Measurements from ENCODE around the gene TOR3A. TPM values are rescaled to one million over a fixed set of nuclear protein-coding genes. Genes with fewer than 3 reads are reported as not detected.

TOR3A gene
- total RNA-seq, 2 experiments from 2014 or later, result 28.8 to 30.3 TPM

DNA sequence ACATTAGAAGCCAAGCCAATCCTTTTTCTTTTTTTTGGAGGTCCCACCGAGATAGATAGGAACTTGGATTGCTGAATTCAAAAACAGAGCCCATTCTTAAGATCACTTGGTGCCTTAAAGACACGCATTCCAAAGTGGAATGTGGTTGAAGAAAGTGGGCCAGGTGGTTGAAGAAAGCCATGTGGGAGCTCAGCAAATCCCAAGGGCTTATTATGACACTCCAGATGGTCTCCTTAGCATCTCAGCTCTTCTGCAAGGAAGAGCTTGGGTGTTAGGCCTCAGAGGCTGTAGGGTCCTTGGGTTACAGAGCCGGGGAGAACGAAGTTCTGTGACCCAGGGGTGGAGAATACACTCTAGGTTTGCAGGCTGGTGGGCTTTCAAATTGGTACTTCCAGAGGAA, 13.5 kb downstream of the TOR3A start:
- Mint-ChIP-seq H3K36me3 (ENCODE audit: low read depth) (peaks cover 21% of the 10 kb centered on the region), H3K27ac (no peak overlapping the region), H3K9me3 (no peaks in the 10 kb centered on the region), H3K4me3 (no peak overlapping the region), H3K4me1 (ENCODE audit: low read depth) (no peaks in the 10 kb centered on the region), H3K27me3 (no peaks in the 10 kb centered on the region)
- no peak for TF ChIP-seq CTCF (IDR thresholded peaks at IDR 0.05)
- ATAC-seq (no peak), DNase-seq (no peak)
- ChIA-PET POLR2A (no interaction called here), CTCF (interaction anchor here (1.4 kb wide), 2 partner anchors 16 to 275 kb away, joined by 3 to 4 read pairs; no protein-coding TSS in a partner anchor)
- intact Hi-C loops (cut with micrococcal nuclease), result no loop called here

DNA sequence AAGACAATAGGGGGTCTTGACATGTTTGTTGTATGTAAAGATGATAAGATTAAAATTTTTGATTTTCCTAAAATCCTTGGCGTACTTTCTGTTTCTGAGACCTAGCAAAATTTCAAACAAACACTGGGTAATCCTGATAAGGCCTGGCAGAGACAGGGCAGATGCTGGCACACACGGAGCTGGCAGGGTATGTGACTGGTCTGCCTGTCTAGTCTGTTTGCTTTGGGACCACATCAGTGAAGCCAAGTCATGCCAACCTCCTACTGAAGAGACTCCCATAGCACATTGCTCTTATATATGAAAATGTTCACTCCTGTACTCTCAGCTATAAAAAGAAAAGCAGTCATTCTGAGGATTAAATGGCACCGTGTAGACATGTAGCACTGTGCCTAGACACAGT, 14.1 kb downstream of the TOR3A start:
- H3K27ac Mint-ChIP-seq, result peak overlapping the region; percentile 29
- H3K27me3 Mint-ChIP-seq, result no peaks in the 10 kb centered on the region
- TF ChIP-seq CTCF (IDR thresholded peaks at IDR 0.05), result no peak
- peaks cover 20% of the 10 kb centered on the region for H3K36me3 Mint-ChIP-seq (ENCODE audit: low read depth)
- intact Hi-C loops (cut with micrococcal nuclease), result no loop called here
- ChIA-PET POLR2A (no interaction called here), CTCF (interaction anchor here (1.0 to 1.4 kb wide), 3 partner anchors 16 to 274 kb away, joined by 3 to 4 read pairs (median 3); no protein-coding TSS in a partner anchor)
- H3K4me1 Mint-ChIP-seq (ENCODE audit: low read depth), result no peaks in the 10 kb centered on the region
- ATAC-seq, result no peak
- H3K9me3 Mint-ChIP-seq, result no peaks in the 10 kb centered on the region
- no peak for DNase-seq
- no peak overlapping the region for H3K4me3 Mint-ChIP-seq

- Mint-ChIP-seq H3K36me3 (ENCODE audit: low read depth) (peaks cover 8% of the 10 kb centered on the region), H3K4me1 (ENCODE audit: low read depth) (no peaks in the 10 kb centered on the region), H3K27ac (no peak overlapping the region), H3K9me3 (no peaks in the 10 kb centered on the region), H3K4me3 (no peak overlapping the region), H3K27me3 (no peaks in the 10 kb centered on the region)
- TF ChIP-seq CTCF (IDR thresholded peaks at IDR 0.05), result no peak
- DNase-seq, result no peak
- POLR2A ChIA-PET, result interaction anchor here (1.0 kb wide), 1 partner anchor 8 kb away, joined by 3 read pairs; no protein-coding TSS in a partner anchor
- CTCF ChIA-PET, result no interaction called here
- no peak for ATAC-seq
- intact Hi-C loops (cut with micrococcal nuclease), result no loop called here
These were observed 18.0 kb downstream of the TOR3A start for GRCh38 chr1:179099891-179100290.

DNA sequence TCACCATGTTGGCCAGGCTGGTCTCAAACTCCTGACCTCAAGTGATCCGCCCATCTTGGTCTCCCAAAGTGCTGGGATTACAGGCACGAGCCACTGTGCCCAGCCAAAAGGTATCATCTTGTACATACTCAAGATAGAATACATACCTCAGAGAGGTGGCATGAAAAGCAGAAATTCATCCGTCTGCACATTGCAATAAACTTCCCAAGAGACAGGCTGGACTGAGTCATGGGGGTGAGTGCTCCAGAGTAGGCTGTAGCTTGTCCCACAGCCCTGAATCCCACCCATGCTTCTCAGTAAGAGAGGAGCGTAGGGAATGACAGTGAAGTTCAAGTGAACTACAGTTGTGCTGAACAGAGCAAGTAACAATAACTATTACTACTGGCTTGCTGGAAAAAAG, 19.7 kb downstream of the TOR3A start:
- no peak for TF ChIP-seq CTCF (IDR thresholded peaks at IDR 0.05)
- H3K4me3 Mint-ChIP-seq, result no peak overlapping the region
- no peak for ATAC-seq
- H3K4me1 Mint-ChIP-seq (ENCODE audit: low read depth), result no peaks in the 10 kb centered on the region
- no peaks in the 10 kb centered on the region for H3K27me3 Mint-ChIP-seq
- ChIA-PET CTCF (interaction anchor here (0.6 to 1.3 kb wide), 4 partner anchors 14 to 91 kb away, joined by 3 read pairs; no protein-coding TSS in a partner anchor), POLR2A (no interaction called here)
- H3K36me3 Mint-ChIP-seq (ENCODE audit: low read depth), result peaks cover 1% of the 10 kb centered on the region
- no peak overlapping the region for H3K27ac Mint-ChIP-seq
- DNase-seq, result no peak
- intact Hi-C loops (cut with micrococcal nuclease), result no loop called here
- H3K9me3 Mint-ChIP-seq, result no peaks in the 10 kb centered on the region

- TF ChIP-seq CTCF (IDR thresholded peaks at IDR 0.05), result no peak
- no peak overlapping the region for H3K4me3 Mint-ChIP-seq
- no peak for DNase-seq
- POLR2A ChIA-PET, result no interaction called here
- H3K36me3 Mint-ChIP-seq (ENCODE audit: low read depth), result no peaks in the 10 kb centered on the region
- intact Hi-C loops (cut with micrococcal nuclease), result no loop called here
- no peak for ATAC-seq
- H3K9me3 Mint-ChIP-seq, result no peaks in the 10 kb centered on the region
- H3K27ac Mint-ChIP-seq, result no peak overlapping the region
- no peaks in the 10 kb centered on the region for H3K27me3 Mint-ChIP-seq
- CTCF ChIA-PET, result interaction anchor here (4.2 kb wide), 1 partner anchor 17 kb away, joined by 16 read pairs; no protein-coding TSS in a partner anchor
- no peaks in the 10 kb centered on the region for H3K4me1 Mint-ChIP-seq (ENCODE audit: low read depth)
These were observed 22.1 kb downstream of the TOR3A start for GRCh38 chr1:179103999-179104398.
